HG03378 (cell line): Measurements from ENCODE around the gene CLEC1B.
"Not testable (repeated sequence)": the region's sequence is repeated elsewhere in the genome, so short reads cannot be mapped to it uniquely, and the experiment has no call there.

Experiments used
- ATAC-seq: cut with Tn5 transposase; IDR thresholded peaks from one replicate; pipeline ENCODE4 v1.9.1; 2021; ENCODE audit warnings: mild to moderate bottlenecking, moderate library complexity; ENCODE audit not compliant: unreplicated experiment

CLEC1B gene

GRCh38 chr12:9999016-9999415 is at the start of gene CLEC1B:
TSS of gene CLEC1B (minus strand) at chr12:9999121. CDS start at chr12:9999100, 21 bp downstream.
- no peak for ATAC-seq

GRCh38 chr12:10048526-10048925 is 49.6 kb upstream of the CLEC1B start:
- no peak for ATAC-seq

- no peak for ATAC-seq
Observed at GRCh38 chr12:10042167-10042566, 43.2 kb upstream of the CLEC1B start.

GRCh38 chr12:10033783-10034545 is 35.0 kb upstream of the CLEC1B start:
- no peak for ATAC-seq

GRCh38 chr12:10031771-10032175 is 32.9 kb upstream of the CLEC1B start:
- no peak for ATAC-seq

- no peak for ATAC-seq
Observed at GRCh38 chr12:10031321-10031720, 32.4 kb upstream of the CLEC1B start.

- ATAC-seq = no peak
Observed at GRCh38 chr12:10030446-10030845, 31.5 kb upstream of the CLEC1B start, which contains the start of gene CLEC9A. TSS of gene CLEC9A (plus strand) at chr12:10030682. CDS start at chr12:10052688, 22,006 bp downstream.

- no peak for ATAC-seq
Observed at GRCh38 chr12:10027721-10028120, 28.8 kb upstream of the CLEC1B start.

- no peak for ATAC-seq
Observed at GRCh38 chr12:10027311-10027710, 28.4 kb upstream of the CLEC1B start.

- not testable (repeated sequence) for ATAC-seq
Observed at GRCh38 chr12:10026666-10027065, 27.7 kb upstream of the CLEC1B start.

- ATAC-seq = no peak
Observed at GRCh38 chr12:10025236-10025635, 26.3 kb upstream of the CLEC1B start.

GRCh38 chr12:10021342-10021741 is 22.4 kb upstream of the CLEC1B start:
- ATAC-seq = no peak

GRCh38 chr12:10018386-10018785 is 19.5 kb upstream of the CLEC1B start:
- ATAC-seq = no peak

GRCh38 chr12:10016881-10017280 is 18.0 kb upstream of the CLEC1B start:
- ATAC-seq = no peak

- ATAC-seq = no peak
Observed at GRCh38 chr12:10015450-10015849, 16.5 kb upstream of the CLEC1B start.

- ATAC-seq = no peak
Observed at GRCh38 chr12:10012630-10013330, 13.9 kb upstream of the CLEC1B start.

- no peak for ATAC-seq
Observed at GRCh38 chr12:10001171-10001776, 2.4 kb upstream of the CLEC1B start.

- ATAC-seq = no peak
Observed at GRCh38 chr12:9992296-9992695, 6.6 kb downstream of the CLEC1B start.

GRCh38 chr12:9991876-9992275 is 7.0 kb downstream of the CLEC1B start:
- ATAC-seq = no peak

GRCh38 chr12:9980126-9980525 is 18.8 kb downstream of the CLEC1B start:
- ATAC-seq = no peak

GRCh38 chr12:9977916-9978315 is 21.0 kb downstream of the CLEC1B start:
- no peak for ATAC-seq

GRCh38 chr12:9976626-9977025 is 22.3 kb downstream of the CLEC1B start:
- ATAC-seq = not testable (repeated sequence)
